GM21360 (cell line): ENCODE results near the gene MXD4.
"Not testable (repeated sequence)": the region's sequence is repeated elsewhere in the genome, so short reads cannot be mapped to it uniquely, and the experiment has no call there.

Experiments
- ATAC-seq: cut with Tn5 transposase; IDR thresholded peaks from one replicate; pipeline ENCODE4 v1.9.1; 2021; ENCODE audit warnings: mild to moderate bottlenecking, moderate library complexity; ENCODE audit not compliant: unreplicated experiment

MXD4 gene

GRCh38 chr4:2241003-2241402 lies 20.9 kb downstream of the MXD4 start:
- no peak for ATAC-seq

GRCh38 chr4:2236944-2237666 lies 24.8 kb downstream of the MXD4 start:
- ATAC-seq, result no peak

DNA sequence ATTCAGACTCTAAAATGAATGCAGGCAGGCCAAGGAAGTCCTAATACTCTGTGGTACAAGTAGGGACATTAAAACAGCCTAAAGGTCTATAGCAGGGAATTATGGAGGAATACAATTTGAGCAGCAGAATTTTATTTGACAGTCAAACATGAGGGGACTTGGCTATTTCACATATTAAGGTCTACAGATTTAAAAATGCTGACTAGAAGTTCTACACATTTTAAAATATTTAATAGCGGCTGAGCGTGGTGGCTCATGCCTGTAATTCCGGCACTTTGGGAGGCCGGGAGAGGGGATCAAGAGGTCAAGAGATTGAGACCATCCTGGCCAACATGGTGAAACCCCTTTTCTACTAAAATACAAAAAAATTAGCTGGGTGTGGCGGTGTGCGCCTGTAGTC lies 30.8 kb downstream of the MXD4 start:
- ATAC-seq, result no peak

- ATAC-seq, result no peak
Observed at GRCh38 chr4:2226261-2226660, 35.6 kb downstream of the MXD4 start.

GRCh38 chr4:2222838-2223237 lies 39.1 kb downstream of the MXD4 start:
- ATAC-seq, result no peak

DNA sequence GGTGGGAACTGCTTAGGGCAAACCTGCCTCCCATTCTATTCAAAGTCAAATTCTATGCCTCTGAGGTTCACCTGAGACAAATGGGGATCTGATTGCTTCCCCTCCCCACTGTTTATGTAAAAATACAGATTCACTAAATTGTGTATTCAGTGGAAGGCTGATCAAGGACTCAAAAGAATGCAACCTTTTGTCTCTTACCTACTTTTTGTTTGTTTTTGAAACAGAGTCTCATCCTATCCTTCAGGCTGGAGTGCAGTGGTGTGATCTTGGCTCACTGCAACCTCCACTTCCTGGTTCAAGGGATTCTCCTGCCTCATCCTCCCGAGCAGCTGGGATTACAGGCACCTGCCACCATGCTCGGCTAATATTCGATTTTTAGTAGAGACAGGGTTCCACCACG lies 40.5 kb downstream of the MXD4 start:
- ATAC-seq, result not testable (repeated sequence)

DNA sequence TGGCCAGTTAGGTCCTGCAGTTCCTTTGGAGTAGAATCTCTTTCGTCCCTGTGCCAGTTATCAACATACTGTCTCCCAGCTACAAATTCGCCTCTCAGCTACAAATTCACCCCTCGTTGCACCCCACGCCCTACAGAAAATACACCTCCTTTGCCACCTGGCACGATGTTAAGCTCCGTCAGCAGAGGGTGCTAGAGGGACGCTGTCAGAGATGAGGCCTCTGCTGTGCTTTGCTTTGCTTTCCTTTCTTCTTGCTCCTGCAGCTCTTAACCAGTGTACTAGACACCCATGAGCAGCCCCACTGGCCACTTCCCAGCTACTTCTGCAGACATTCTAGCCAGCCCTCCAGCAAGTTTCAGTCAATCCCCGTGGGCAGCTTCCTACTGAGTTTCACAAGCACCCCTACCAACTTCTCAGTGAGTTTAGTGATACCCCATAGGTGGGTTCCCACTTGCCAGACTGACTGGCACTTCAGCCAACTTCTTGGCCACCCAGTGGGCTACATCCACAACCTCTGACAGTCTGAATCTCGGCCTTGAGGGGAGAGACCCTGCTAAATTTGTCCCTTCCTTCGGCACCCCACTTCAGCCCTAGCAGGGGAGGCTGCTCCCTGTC lies 41.8 kb downstream of the MXD4 start:
- no peak for ATAC-seq

- ATAC-seq, result no peak
Observed at GRCh38 chr4:2219233-2219760, 42.6 kb downstream of the MXD4 start.

GRCh38 chr4:2218436-2218835 lies 43.5 kb downstream of the MXD4 start:
- ATAC-seq, result no peak

DNA sequence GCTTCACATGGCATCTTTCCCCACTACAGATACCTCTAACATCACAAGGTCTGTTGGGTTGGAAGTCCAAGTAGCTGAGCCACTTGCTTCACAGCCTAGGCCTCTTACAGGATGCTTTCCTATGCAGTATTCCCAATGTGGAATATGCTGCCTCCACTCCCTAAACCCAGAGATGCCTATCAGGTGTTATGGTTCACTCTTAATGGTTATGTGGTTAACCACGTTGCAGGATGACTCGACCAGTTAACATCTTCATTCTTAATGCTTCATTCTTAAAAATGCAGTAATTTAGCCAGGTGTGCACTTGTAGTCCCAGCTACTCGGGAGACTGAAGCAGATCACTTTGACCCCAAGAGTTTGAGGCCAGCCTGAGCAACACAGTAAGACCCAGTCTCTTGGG lies 44.2 kb downstream of the MXD4 start:
- ATAC-seq, result no peak

DNA sequence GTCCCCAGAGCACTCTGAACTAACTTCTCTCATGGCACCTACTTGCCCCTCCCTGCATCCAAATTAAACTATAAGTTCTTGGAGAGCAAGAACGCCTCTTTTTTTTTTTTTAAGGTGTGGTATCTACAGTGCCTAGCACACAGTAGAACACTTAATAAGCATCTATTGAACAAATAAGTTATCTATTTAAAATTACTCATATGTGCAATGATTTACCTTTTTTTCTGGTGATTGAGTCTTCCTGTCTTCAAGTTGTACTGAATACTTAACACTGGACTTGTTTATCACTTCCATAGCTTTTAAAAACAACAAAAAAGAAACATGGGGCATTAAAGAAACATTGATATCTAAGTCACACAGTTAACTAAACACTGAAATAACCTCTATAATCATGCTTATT lies 49.1 kb downstream of the MXD4 start:
- ATAC-seq, result no peak

- ATAC-seq, result not testable (repeated sequence)
Observed at GRCh38 chr4:2202789-2203188, 59.1 kb downstream of the MXD4 start.
